OCI-LY3 (cell line): Measurements from ENCODE around the gene DMRTA1.
"Not testable (repeated sequence)": the region's sequence is repeated elsewhere in the genome, so short reads cannot be mapped to it uniquely, and the experiment has no call there.

Experiments used
- H2AFZ ChIP-seq: fragments of 200-600, 300-600 bp; shearing (Covaris generic); 2 replicates; pipeline ENCODE4 v1.6.0; 2014; ENCODE audit warnings: antibody characterized with exemption, low read depth, low read length
- H3K27ac ChIP-seq: fragments of 200-600, 300-600 bp; sonication (generic); 2 replicates; pipeline ENCODE4 v1.5.1; 2014; ENCODE audit warnings: mild to moderate bottlenecking, low read length, moderate library complexity, mixed read lengths
- H3K27me3 ChIP-seq: fragments of 200-600, 300-600 bp; sonication (generic); 2 replicates; pipeline ENCODE4 v1.6.1; 2014; ENCODE audit warnings: low read depth, low read length, mixed read lengths
- H3K36me3 ChIP-seq: fragments of 200-600, 300-600 bp; sonication (generic); replicated peaks from 2 replicates; pipeline ENCODE3; 2014; ENCODE audit warnings: low read depth, low read length, mixed read lengths
- H3K4me1 ChIP-seq: fragments of 300-600, 200-600 bp; sonication (generic); 2 replicates; pipeline ENCODE4 v1.6.1; 2014; ENCODE audit warnings: low read length, mixed read lengths
- H3K4me2 ChIP-seq: fragments of 200-600, 300-600 bp; sonication (generic); 2 replicates; pipeline ENCODE4 v1.6.1; 2014; ENCODE audit warnings: low read length, mixed read lengths
- H3K4me3 ChIP-seq: fragments of 300-600, 200-600 bp; sonication (generic); 2 replicates; pipeline ENCODE4 v1.5.1; 2014; ENCODE audit warnings: antibody characterized with exemption, mild to moderate bottlenecking, low read length, moderate library complexity
- H3K79me2 ChIP-seq: fragments of 300-600, 200-600 bp; shearing (Covaris generic); 2 replicates; pipeline ENCODE4 v1.6.1; 2014; ENCODE audit warnings: mild to moderate bottlenecking, low read length, mixed read lengths
- H3K9ac ChIP-seq: fragments of 300-600, 200-600 bp; shearing (Covaris generic); 2 replicates; pipeline ENCODE4 v1.6.0; 2014; ENCODE audit warnings: mild to moderate bottlenecking, low read length, moderate library complexity
- H3K9me3 ChIP-seq: fragments of 200-600, 300-600 bp; shearing (Covaris generic); 2 replicates; pipeline ENCODE4 v1.6.1; 2014; ENCODE audit warnings: low read length, mixed read lengths; ENCODE audit not compliant: insufficient read depth
- H4K20me1 ChIP-seq: fragments of 200-600, 300-600 bp; sonication (generic); 2 replicates; pipeline ENCODE4 v1.6.1; 2016; ENCODE audit warnings: low read length, mixed read lengths; ENCODE audit not compliant: insufficient read depth
- EZH2phosphoT487 ChIP-seq: fragments of 200-600 bp; shearing (Covaris generic); IDR thresholded peaks from 2 replicates; pipeline ENCODE4 v1.6.1; 2018; ENCODE audit warnings: antibody characterized with exemption, mixed run types, low read depth
- TF ChIP-seq, protein P1 (sequence below): fragments of 200-600, 300-600 bp; sonication (generic); IDR thresholded peaks from 2 replicates; pipeline ENCODE4 v1.5.1; 2014; ENCODE audit warnings: antibody characterized with exemption, low read length, low read depth

The DMRTA1 gene

DNA sequence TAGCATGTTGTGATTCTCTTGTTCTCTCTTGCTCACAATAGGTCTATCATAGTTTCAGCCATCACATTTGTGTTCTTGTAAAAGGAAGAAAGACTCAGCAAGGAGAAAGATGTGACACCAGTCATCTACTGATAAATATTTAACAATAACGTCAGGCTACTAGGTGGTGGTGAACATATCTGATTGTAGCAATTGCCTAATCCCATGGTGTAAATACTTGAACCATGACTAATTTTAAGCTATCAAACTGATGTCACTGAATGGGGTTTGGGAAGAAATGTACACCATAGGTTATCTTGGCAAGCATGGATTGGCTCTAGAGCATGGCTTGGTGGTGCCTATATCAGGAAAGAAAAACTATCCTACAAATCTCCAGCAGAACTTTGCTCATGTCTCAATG is 16.6 kb downstream of the DMRTA1 start:
- H3K9ac ChIP-seq, result no peak overlapping the region
- H3K4me3 ChIP-seq, result no peak overlapping the region
- no peaks in the 10 kb centered on the region for H3K4me1 ChIP-seq
- H3K27ac ChIP-seq, result no peak overlapping the region
- no peak overlapping the region for H2AFZ ChIP-seq
- no peaks in the 10 kb centered on the region for H3K9me3 ChIP-seq
- no peaks in the 10 kb centered on the region for H4K20me1 ChIP-seq
- no peak for TF ChIP-seq EZH2phosphoT487
- TF ChIP-seq, protein P1, sequence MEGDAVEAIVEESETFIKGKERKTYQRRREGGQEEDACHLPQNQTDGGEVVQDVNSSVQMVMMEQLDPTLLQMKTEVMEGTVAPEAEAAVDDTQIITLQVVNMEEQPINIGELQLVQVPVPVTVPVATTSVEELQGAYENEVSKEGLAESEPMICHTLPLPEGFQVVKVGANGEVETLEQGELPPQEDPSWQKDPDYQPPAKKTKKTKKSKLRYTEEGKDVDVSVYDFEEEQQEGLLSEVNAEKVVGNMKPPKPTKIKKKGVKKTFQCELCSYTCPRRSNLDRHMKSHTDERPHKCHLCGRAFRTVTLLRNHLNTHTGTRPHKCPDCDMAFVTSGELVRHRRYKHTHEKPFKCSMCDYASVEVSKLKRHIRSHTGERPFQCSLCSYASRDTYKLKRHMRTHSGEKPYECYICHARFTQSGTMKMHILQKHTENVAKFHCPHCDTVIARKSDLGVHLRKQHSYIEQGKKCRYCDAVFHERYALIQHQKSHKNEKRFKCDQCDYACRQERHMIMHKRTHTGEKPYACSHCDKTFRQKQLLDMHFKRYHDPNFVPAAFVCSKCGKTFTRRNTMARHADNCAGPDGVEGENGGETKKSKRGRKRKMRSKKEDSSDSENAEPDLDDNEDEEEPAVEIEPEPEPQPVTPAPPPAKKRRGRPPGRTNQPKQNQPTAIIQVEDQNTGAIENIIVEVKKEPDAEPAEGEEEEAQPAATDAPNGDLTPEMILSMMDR, result no peak
- H3K4me2 ChIP-seq, result no peak overlapping the region
- H3K79me2 ChIP-seq, result no peaks in the 10 kb centered on the region
- peaks cover 4% of the 10 kb centered on the region; the same call in 1 of the 2 replicates for H3K27me3 ChIP-seq
- no peaks in the 10 kb centered on the region for H3K36me3 ChIP-seq

GRCh38 chr9:22469928-22470544 is 23.4 kb downstream of the DMRTA1 start:
- TF ChIP-seq, protein P1, result peak; percentile 85
- no peak for TF ChIP-seq EZH2phosphoT487

DNA sequence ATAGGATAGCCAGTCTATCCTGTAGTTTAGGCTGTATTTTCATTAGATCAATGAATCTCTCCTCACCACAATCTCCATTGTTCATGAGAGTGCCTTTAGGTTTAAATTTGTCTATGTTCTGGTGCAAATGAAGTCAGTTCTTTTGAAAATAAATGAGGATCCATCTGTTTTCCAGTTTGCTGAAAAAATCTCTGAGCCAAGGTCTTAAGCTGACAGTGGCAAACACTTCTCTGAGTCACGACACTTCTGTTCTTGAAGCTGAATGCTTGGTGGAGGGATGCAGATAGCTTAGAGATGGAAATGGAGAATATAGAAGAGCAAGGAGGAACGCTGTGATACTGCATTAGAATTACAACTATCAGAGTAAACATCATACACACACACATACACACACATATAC is 34.9 kb downstream of the DMRTA1 start:
- H3K9me3 ChIP-seq, result peaks cover 5% of the 10 kb centered on the region; the same call in 1 of the 2 replicates
- H3K4me1 ChIP-seq, result no peaks in the 10 kb centered on the region
- H3K4me2 ChIP-seq, result no peak overlapping the region
- no peak overlapping the region for H2AFZ ChIP-seq
- no peaks in the 10 kb centered on the region for H3K79me2 ChIP-seq
- H3K27ac ChIP-seq, result no peak overlapping the region
- TF ChIP-seq, protein P1, result no peak
- TF ChIP-seq EZH2phosphoT487, result no peak
- 0 out of 2 replicates have a peak, but pooled peaks cover 7% of the 10 kb centered on the region for H3K27me3 ChIP-seq
- H3K4me3 ChIP-seq, result no peak overlapping the region
- H4K20me1 ChIP-seq, result no peaks in the 10 kb centered on the region
- no peak overlapping the region for H3K9ac ChIP-seq
- H3K36me3 ChIP-seq, result no peaks in the 10 kb centered on the region

More at GRCh38 chr9:22469928-22470544, 23.4 kb downstream of the DMRTA1 start:
- no peak overlapping the region for H2AFZ ChIP-seq
- H3K27me3 ChIP-seq, result no peaks in the 10 kb centered on the region
- no peak overlapping the region for H3K27ac ChIP-seq
- H3K4me1 ChIP-seq, result no peaks in the 10 kb centered on the region
- no peaks in the 10 kb centered on the region for H4K20me1 ChIP-seq
- no peaks in the 10 kb centered on the region for H3K36me3 ChIP-seq
- no peaks in the 10 kb centered on the region for H3K79me2 ChIP-seq
- H3K4me2 ChIP-seq, result no peak overlapping the region
- H3K9me3 ChIP-seq, result no peaks in the 10 kb centered on the region
- no peak overlapping the region for H3K9ac ChIP-seq
- H3K4me3 ChIP-seq, result no peak overlapping the region

GRCh38 chr9:22483528-22484070 is 37.0 kb downstream of the DMRTA1 start:
- Histone ChIP-seq H3K36me3 (no peaks in the 10 kb centered on the region), H3K27me3 (0 out of 2 replicates have a peak, but pooled peaks cover 7% of the 10 kb centered on the region), H3K27ac (no peak overlapping the region), H3K4me1 (no peaks in the 10 kb centered on the region), H3K4me2 (no peak overlapping the region), H3K79me2 (no peaks in the 10 kb centered on the region), H3K9me3 (peaks cover 5% of the 10 kb centered on the region; the same call in 1 of the 2 replicates), H3K9ac (no peak overlapping the region), H4K20me1 (no peaks in the 10 kb centered on the region), H2AFZ (no peak overlapping the region), H3K4me3 (no peak overlapping the region)
- TF ChIP-seq, protein P1, result no peak
- TF ChIP-seq EZH2phosphoT487, result no peak

- H3K9ac ChIP-seq, H3K4me1 ChIP-seq: not testable (repeated sequence)
Measured at GRCh38 chr9:22496197-22496596, 49.6 kb downstream of the DMRTA1 start.

More at GRCh38 chr9:22496197-22496596, 49.6 kb downstream of the DMRTA1 start:
- H4K20me1 ChIP-seq, H2AFZ ChIP-seq, H3K27ac ChIP-seq, H3K79me2 ChIP-seq, H3K4me2 ChIP-seq, H3K36me3 ChIP-seq, H3K9me3 ChIP-seq, H3K4me3 ChIP-seq, H3K27me3 ChIP-seq: not testable (repeated sequence)
